GM12872 (cell line): Measurements from ENCODE around the gene ARHGEF12.

Source experiments
- CTCF ChIP-seq: IDR thresholded peaks from 3 replicates; pipeline ENCODE4 v1.5.1; 2011; ENCODE audit warnings: low read depth, mild to moderate bottlenecking, low read length, moderate library complexity; ENCODE audit not compliant: insufficient read depth

Gene ARHGEF12

GRCh38 chr11:120511116-120511819 lies 175.1 kb downstream of the ARHGEF12 start, which contains the start of gene GRIK4:
Gene GRIK4, plus strand, starts transcription at chr11:120511748. Its CDS starts 148,571 bp downstream, at chr11:120660319.
- TF ChIP-seq CTCF: peak; percentile 82

- no peak for TF ChIP-seq CTCF
These were observed 175.9 kb downstream of the ARHGEF12 start for GRCh38 chr11:120511820-120512738.

- TF ChIP-seq CTCF: no peak
These were observed 176.7 kb downstream of the ARHGEF12 start for GRCh38 chr11:120512739-120513435.

- no peak for TF ChIP-seq CTCF
These were observed 177.5 kb downstream of the ARHGEF12 start for GRCh38 chr11:120513436-120514315.

- TF ChIP-seq CTCF: no peak
These were observed 178.4 kb downstream of the ARHGEF12 start for GRCh38 chr11:120514541-120515121.

- no peak for TF ChIP-seq CTCF
These were observed 179.0 kb downstream of the ARHGEF12 start for GRCh38 chr11:120515186-120515723.
